ENCODE measurements around the gene SMIM15.

The SMIM15 gene

GRCh38 chr5:61160497-61160896, 1.8 kb downstream of the SMIM15 start:
- no peak for TF ChIP-seq CTCF (IDR thresholded peaks at IDR 0.05; ENCODE audit: low read depth, low read length)

GRCh38 chr5:61159836-61160235, 2.4 kb downstream of the SMIM15 start:
- no peak for DNase-seq (ENCODE audit: extremely low read depth, low read depth)
- no peak for TF ChIP-seq CTCF (IDR thresholded peaks at IDR 0.05; ENCODE audit: low read depth, low read length)

More at GRCh38 chr5:61160497-61160896, 1.8 kb downstream of the SMIM15 start:
- DNase-seq (ENCODE audit: extremely low read depth, low read depth): no peak

- no peak for DNase-seq (ENCODE audit: extremely low read depth, low read depth)
- no peak for TF ChIP-seq CTCF (IDR thresholded peaks at IDR 0.05; ENCODE audit: low read depth, low read length)
Observed at GRCh38 chr5:61159070-61159469, 3.2 kb downstream of the SMIM15 start.

GRCh38 chr5:61151893-61152292, 10.4 kb downstream of the SMIM15 start:
- no peak for DNase-seq (ENCODE audit: extremely low read depth, low read depth)
- TF ChIP-seq CTCF (IDR thresholded peaks at IDR 0.05; ENCODE audit: low read depth, low read length): no peak

GRCh38 chr5:61148515-61148914, 13.8 kb downstream of the SMIM15 start:
- no peak for DNase-seq (ENCODE audit: extremely low read depth, low read depth)
- no peak for TF ChIP-seq CTCF (IDR thresholded peaks at IDR 0.05; ENCODE audit: low read depth, low read length)

GRCh38 chr5:61142811-61143210, 19.5 kb downstream of the SMIM15 start:
- DNase-seq (ENCODE audit: extremely low read depth, low read depth): no peak
- no peak for TF ChIP-seq CTCF (IDR thresholded peaks at IDR 0.05; ENCODE audit: low read depth, low read length)

- TF ChIP-seq CTCF (IDR thresholded peaks at IDR 0.05; ENCODE audit: low read depth, low read length): no peak
Observed at GRCh38 chr5:61142391-61142790, 19.9 kb downstream of the SMIM15 start.

More at GRCh38 chr5:61142391-61142790, 19.9 kb downstream of the SMIM15 start:
- no peak for DNase-seq (ENCODE audit: extremely low read depth, low read depth)

All from AG09319 (cell line).